HG03064 (cell line): ENCODE results near the gene AMBRA1.

Experiments used
- ATAC-seq: cut with Tn5 transposase; IDR thresholded peaks from one replicate; pipeline ENCODE4 v1.9.1; 2021; ENCODE audit warnings: low read depth; ENCODE audit not compliant: unreplicated experiment

The AMBRA1 gene

GRCh38 chr11:46478196-46478595, 115.6 kb downstream of the AMBRA1 start:
- ATAC-seq: no peak

GRCh38 chr11:46477136-46477535, 116.7 kb downstream of the AMBRA1 start:
- no peak for ATAC-seq

- no peak for ATAC-seq
These were observed 117.8 kb downstream of the AMBRA1 start for GRCh38 chr11:46475926-46476545.

- ATAC-seq: no peak
These were observed 118.5 kb downstream of the AMBRA1 start for GRCh38 chr11:46475051-46475925.

- no peak for ATAC-seq
These were observed 121.2 kb downstream of the AMBRA1 start for GRCh38 chr11:46472662-46472994.

- no peak for ATAC-seq
These were observed 121.7 kb downstream of the AMBRA1 start for GRCh38 chr11:46471943-46472661.

GRCh38 chr11:46469926-46470325, 123.9 kb downstream of the AMBRA1 start:
- no peak for ATAC-seq

GRCh38 chr11:46465683-46466082, 128.1 kb downstream of the AMBRA1 start:
- ATAC-seq: no peak

GRCh38 chr11:46463701-46464421, 130.0 kb downstream of the AMBRA1 start:
- no peak for ATAC-seq

- no peak for ATAC-seq
These were observed 132.3 kb downstream of the AMBRA1 start for GRCh38 chr11:46461461-46461927.

- no peak for ATAC-seq
These were observed 135.3 kb downstream of the AMBRA1 start for GRCh38 chr11:46458491-46458890.

GRCh38 chr11:46457659-46458424, 136.0 kb downstream of the AMBRA1 start:
- ATAC-seq: no peak

GRCh38 chr11:46457021-46457420, 136.8 kb downstream of the AMBRA1 start:
- ATAC-seq: no peak

- ATAC-seq: no peak
These were observed 137.4 kb downstream of the AMBRA1 start for GRCh38 chr11:46456269-46457001.

GRCh38 chr11:46455834-46456233, 138.0 kb downstream of the AMBRA1 start:
- no peak for ATAC-seq

- ATAC-seq: no peak
These were observed 140.8 kb downstream of the AMBRA1 start for GRCh38 chr11:46452918-46453517.

- no peak for ATAC-seq
These were observed 142.1 kb downstream of the AMBRA1 start for GRCh38 chr11:46451759-46452158.

- ATAC-seq: no peak
These were observed 142.9 kb downstream of the AMBRA1 start for GRCh38 chr11:46450846-46451477.
